HepG2 (cell line): ENCODE data around the gene KDM2B. TPM values are rescaled to one million over a fixed set of nuclear protein-coding genes. Genes with fewer than 3 reads are reported as not detected.
A peak's percentile ranks its signal among the peaks of the same experiment; 100 is the strongest.

Experiments
- GATAD2A ChIP-seq: IDR thresholded peaks from 2 replicates; pipeline ENCODE4 v1.6.1; 2016
- IRX3 ChIP-seq: sonication (generic); formaldehyde crosslinking; IDR thresholded peaks from 2 replicates; pipeline ENCODE4 v1.8.1; 2023; ENCODE audit warnings: mild to moderate bottlenecking, low read depth, missing genetic modification reagents, borderline replicate concordance
- MAZ ChIP-seq, 2 experiments: sonication (generic) in 1 of 2; formaldehyde crosslinking in 1 of 2; IDR thresholded peaks; 2 replicates each; pipeline versions ENCODE4 v1.5.0 to v1.6.1; 2012 to 2020; ENCODE audit warnings: low read depth in 2 of 2, mild to moderate bottlenecking in 2 of 2, borderline replicate concordance in 1 of 2, improper control_type of control experiment in 1 of 2, low read length in 1 of 2, missing genetic modification reagents in 1 of 2, moderate library complexity in 1 of 2
- SNAPC2 ChIP-seq: sonication (generic); formaldehyde crosslinking; IDR thresholded peaks from 2 replicates; pipeline ENCODE4 v1.8.1; 2022; ENCODE audit warnings: mild to moderate bottlenecking, missing genetic modification reagents
- TEAD3 ChIP-seq: optimal IDR thresholded peaks from 2 replicates; pipeline ENCODE3; 2016; ENCODE audit warnings: borderline replicate concordance
- ZNF343 ChIP-seq: sonication (generic); formaldehyde crosslinking; IDR thresholded peaks from 2 replicates; pipeline ENCODE4 v1.4.0; 2020; ENCODE audit warnings: mild to moderate bottlenecking, missing genetic modification reagents
- ZNF616 ChIP-seq: sonication (generic); formaldehyde crosslinking; IDR thresholded peaks from 2 replicates; pipeline ENCODE4 v1.5.0; 2020; ENCODE audit warnings: low read depth, mild to moderate bottlenecking, missing genetic modification reagents
- ZNF749 ChIP-seq: sonication (generic); formaldehyde crosslinking; IDR thresholded peaks from 2 replicates; pipeline ENCODE4 v1.8.0; 2022; ENCODE audit warnings: mild to moderate bottlenecking, missing genetic modification reagents, moderate library complexity, borderline replicate concordance
- ZNF83 ChIP-seq: sonication (generic); formaldehyde crosslinking; IDR thresholded peaks from 2 replicates; pipeline ENCODE4 v1.4.0; 2020; ENCODE audit warnings: missing genetic modification reagents, mild to moderate bottlenecking, borderline replicate concordance
- polyA plus RNA-seq, 8 experiments: library from polyadenylated mRNA; depleted of rRNA in 3 of 8; stranded (reverse) in 7 of 8; unstranded in 1 of 8; fragments of >200 nt; fragmentation: Illumina TruSeq in 4 of 8; extraction: Trizol in 4 of 8; gene quantifications; 2 replicates each; pipeline versions ENCODE4 v1.2.1 to v1.2.3, GENCODE V29; 2011 to 2016; ENCODE audit warnings: low read depth in 4 of 8, missing spikeins in 1 of 8, mixed read lengths in 1 of 8; ENCODE audit not compliant: insufficient read depth in 1 of 8
- total RNA-seq, 5 experiments: library from RNA; depleted of rRNA; stranded (reverse); fragments of >200 nt; fragmentation: Illumina TruSeq; extraction: Trizol; gene quantifications; 2 replicates each; pipeline ENCODE4 v1.2.3, GENCODE V29; 2016; ENCODE audit warnings: low read depth in 1 of 5
- TF ChIP-seq, protein P1 (sequence below), 2 experiments: sonication (generic) in 1 of 2; formaldehyde crosslinking in 1 of 2; IDR thresholded peaks; 2 replicates each; pipeline versions ENCODE4 v1.6.1 to v1.9.0; 2014 to 2022; ENCODE audit warnings: antibody characterized with exemption in 1 of 2, borderline replicate concordance in 1 of 2, inconsistent platforms in 1 of 2, low read depth in 1 of 2, missing genetic modification reagents in 1 of 2
- TF ChIP-seq, protein P2 (sequence below): sonication (generic); formaldehyde crosslinking; IDR thresholded peaks from 2 replicates; pipeline ENCODE4 v1.5.1; 2020; ENCODE audit warnings: mild to moderate bottlenecking, missing genetic modification reagents, moderate library complexity
- TF ChIP-seq, protein P3 (sequence below), 2 experiments: sonication (generic) in 1 of 2; formaldehyde crosslinking in 1 of 2; IDR thresholded peaks; 2 replicates each; pipeline versions ENCODE4 v1.5.1 to v1.6.1; 2011 to 2020; ENCODE audit warnings: borderline replicate concordance in 1 of 2, low read depth in 1 of 2, low read length in 1 of 2, mild to moderate bottlenecking in 1 of 2, missing genetic modification reagents in 1 of 2, moderate library complexity in 1 of 2
- TF ChIP-seq, protein P4 (sequence below): sonication (generic); formaldehyde crosslinking; IDR thresholded peaks from 2 replicates; pipeline ENCODE4 v1.8.1; 2023; ENCODE audit warnings: missing genetic modification reagents, mild to moderate bottlenecking, borderline replicate concordance
- TF ChIP-seq, protein P5 (sequence below): IDR thresholded peaks from 2 replicates; pipeline ENCODE4 v1.6.1; 2018; ENCODE audit warnings: missing genetic modification reagents

KDM2B gene
- total and polyA plus RNA-seq, 2 of the 13 experiments (the other 11 are each of a cell fraction or from before 2014, with no cell fraction given), result 17.5 to 26.1 TPM

DNA sequence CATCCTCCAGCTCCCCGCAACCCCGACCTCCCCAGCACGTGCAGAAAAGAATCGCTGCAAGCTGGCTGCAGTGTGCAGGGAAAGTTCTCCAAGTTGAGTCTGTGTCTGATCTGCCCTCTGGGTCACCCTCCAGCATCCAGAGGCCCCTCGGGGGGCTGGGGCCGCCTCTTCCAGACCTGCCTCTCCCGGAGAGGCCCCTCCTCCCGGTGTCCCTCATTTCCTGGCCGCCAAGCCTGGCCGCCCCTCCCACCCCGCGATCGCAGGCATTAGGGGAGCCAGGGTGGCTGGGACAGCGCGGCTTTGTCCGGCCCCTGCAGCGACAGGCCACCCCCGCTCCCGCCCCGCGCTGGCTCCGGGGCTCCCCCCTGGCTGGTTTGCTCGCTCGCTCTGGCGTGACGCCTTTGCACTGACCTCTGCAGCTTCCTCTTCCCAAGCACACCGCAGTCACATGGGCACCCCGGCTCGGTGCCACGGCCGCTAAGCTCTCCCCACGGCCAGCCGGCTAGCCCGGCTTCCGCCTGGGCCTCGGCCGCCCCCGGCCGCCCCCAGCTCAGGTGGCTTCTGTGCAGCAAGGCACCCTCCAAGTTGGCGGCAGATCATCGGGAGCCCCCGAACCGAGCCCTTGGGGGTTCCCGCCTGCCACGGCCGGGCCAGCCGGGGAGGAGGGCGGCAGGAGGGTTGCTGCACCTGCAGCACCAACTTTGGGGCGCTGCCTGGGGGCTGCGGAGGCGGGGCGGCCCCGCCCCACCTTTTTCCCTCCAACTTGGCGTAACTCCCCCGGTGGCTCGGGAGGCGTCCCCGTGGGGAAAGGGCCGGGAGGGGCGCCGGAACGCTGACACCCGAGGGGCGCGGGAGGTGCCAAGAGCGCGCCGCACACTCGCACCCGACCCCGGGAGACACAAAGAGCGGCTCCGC lies 43.7 kb downstream of the KDM2B start (continued):
- TF ChIP-seq, protein P1, sequence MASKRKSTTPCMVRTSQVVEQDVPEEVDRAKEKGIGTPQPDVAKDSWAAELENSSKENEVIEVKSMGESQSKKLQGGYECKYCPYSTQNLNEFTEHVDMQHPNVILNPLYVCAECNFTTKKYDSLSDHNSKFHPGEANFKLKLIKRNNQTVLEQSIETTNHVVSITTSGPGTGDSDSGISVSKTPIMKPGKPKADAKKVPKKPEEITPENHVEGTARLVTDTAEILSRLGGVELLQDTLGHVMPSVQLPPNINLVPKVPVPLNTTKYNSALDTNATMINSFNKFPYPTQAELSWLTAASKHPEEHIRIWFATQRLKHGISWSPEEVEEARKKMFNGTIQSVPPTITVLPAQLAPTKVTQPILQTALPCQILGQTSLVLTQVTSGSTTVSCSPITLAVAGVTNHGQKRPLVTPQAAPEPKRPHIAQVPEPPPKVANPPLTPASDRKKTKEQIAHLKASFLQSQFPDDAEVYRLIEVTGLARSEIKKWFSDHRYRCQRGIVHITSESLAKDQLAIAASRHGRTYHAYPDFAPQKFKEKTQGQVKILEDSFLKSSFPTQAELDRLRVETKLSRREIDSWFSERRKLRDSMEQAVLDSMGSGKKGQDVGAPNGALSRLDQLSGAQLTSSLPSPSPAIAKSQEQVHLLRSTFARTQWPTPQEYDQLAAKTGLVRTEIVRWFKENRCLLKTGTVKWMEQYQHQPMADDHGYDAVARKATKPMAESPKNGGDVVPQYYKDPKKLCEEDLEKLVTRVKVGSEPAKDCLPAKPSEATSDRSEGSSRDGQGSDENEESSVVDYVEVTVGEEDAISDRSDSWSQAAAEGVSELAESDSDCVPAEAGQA (IDR thresholded peaks at IDR 0.05; ENCODE audit: low read depth), result no peak
- TF ChIP-seq, protein P1 (CRISPR knock-in tag; IDR thresholded peaks at IDR 0.05; ENCODE audit: borderline replicate concordance), result peak; percentile 71; the same call in 1 of the 2 replicates
- TF ChIP-seq, protein P2, sequence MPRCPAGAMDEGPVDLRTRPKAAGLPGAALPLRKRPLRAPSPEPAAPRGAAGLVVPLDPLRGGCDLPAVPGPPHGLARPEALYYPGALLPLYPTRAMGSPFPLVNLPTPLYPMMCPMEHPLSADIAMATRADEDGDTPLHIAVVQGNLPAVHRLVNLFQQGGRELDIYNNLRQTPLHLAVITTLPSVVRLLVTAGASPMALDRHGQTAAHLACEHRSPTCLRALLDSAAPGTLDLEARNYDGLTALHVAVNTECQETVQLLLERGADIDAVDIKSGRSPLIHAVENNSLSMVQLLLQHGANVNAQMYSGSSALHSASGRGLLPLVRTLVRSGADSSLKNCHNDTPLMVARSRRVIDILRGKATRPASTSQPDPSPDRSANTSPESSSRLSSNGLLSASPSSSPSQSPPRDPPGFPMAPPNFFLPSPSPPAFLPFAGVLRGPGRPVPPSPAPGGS (CRISPR knock-in tag), result peak; percentile 93
- TF ChIP-seq ZNF343 (CRISPR knock-in tag) (peak; percentile 80), SNAPC2 (CRISPR knock-in tag) (peak; percentile 60; the same call in 1 of the 2 replicates), MAZ (IDR thresholded peaks at IDR 0.05; ENCODE audit: borderline replicate concordance, low read depth, low read length) (no peak), MAZ (CRISPR knock-in tag; IDR thresholded peaks at IDR 0.05; ENCODE audit: low read depth) (peak; percentile 73; the same call in 1 of the 2 replicates), TEAD3 (CRISPR knock-in tag) (no peak), ZNF616 (CRISPR knock-in tag) (peak; percentile 93), ZNF749 (CRISPR knock-in tag) (peak; percentile 8; the same call in 1 of the 2 replicates), ZNF83 (CRISPR knock-in tag) (0 out of 2 replicates have a peak, but pooled peaks have one; percentile 59), IRX3 (peak; percentile 83), GATAD2A (CRISPR knock-in tag) (peak; percentile 65)
- TF ChIP-seq, protein P3, sequence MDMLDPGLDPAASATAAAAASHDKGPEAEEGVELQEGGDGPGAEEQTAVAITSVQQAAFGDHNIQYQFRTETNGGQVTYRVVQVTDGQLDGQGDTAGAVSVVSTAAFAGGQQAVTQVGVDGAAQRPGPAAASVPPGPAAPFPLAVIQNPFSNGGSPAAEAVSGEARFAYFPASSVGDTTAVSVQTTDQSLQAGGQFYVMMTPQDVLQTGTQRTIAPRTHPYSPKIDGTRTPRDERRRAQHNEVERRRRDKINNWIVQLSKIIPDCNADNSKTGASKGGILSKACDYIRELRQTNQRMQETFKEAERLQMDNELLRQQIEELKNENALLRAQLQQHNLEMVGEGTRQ (IDR thresholded peaks at IDR 0.05; ENCODE audit: low read depth, low read length), result 0 out of 2 replicates have a peak, but pooled peaks have one; percentile 49
- TF ChIP-seq, protein P3 (CRISPR knock-in tag; IDR thresholded peaks at IDR 0.05; ENCODE audit: borderline replicate concordance), result peak; percentile 70
- TF ChIP-seq, protein P4, sequence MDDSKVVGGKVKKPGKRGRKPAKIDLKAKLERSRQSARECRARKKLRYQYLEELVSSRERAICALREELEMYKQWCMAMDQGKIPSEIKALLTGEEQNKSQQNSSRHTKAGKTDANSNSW, result peak; percentile 56; the same call in 1 of the 2 replicates
- TF ChIP-seq, protein P5, sequence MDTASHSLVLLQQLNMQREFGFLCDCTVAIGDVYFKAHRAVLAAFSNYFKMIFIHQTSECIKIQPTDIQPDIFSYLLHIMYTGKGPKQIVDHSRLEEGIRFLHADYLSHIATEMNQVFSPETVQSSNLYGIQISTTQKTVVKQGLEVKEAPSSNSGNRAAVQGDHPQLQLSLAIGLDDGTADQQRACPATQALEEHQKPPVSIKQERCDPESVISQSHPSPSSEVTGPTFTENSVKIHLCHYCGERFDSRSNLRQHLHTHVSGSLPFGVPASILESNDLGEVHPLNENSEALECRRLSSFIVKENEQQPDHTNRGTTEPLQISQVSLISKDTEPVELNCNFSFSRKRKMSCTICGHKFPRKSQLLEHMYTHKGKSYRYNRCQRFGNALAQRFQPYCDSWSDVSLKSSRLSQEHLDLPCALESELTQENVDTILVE (CRISPR knock-in tag), result 0 out of 2 replicates have a peak, but pooled peaks have one; percentile 54
